Measurements from ENCODE around the gene PLD1.

PLD1 gene

DNA sequence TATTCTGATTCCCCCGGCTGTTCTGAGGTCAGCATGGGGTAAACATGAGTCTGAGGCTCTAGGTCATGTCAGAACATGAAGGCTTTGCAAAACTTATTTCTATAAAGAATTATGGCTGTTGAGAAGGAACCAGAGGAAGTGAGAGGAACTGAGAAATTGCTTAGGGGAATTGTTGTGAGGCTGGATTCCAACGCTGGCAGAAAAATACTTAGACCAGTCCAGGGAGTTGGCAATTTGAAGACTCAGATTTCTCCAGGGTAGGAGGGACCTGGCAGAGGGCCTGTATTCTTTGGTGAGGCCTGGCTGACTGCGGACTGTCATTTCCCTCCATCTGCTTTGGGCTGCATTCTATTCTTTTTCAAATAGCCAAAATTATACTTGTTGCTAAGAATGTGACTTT is 155.5 kb downstream of the PLD1 start:
- Histone ChIP-seq H3F3A (ENCODE audit: control insufficient read depth, insufficient read depth) (no peaks in the 10 kb centered on the region), H4K20me1 (ENCODE audit: control insufficient read depth, insufficient read depth, low read depth, low read length) (no peaks in the 10 kb centered on the region), H3K27me3 (ENCODE audit: control insufficient read depth, low read length) (no peaks in the 10 kb centered on the region), H3K9me2 (replicated peaks; ENCODE audit: control insufficient read depth, low read length) (no peaks in the 10 kb centered on the region), H3K4me1 (ENCODE audit: control insufficient read depth, low read length) (no peaks in the 10 kb centered on the region), H3K36me3 (ENCODE audit: control insufficient read depth, low read length) (no peaks in the 10 kb centered on the region), H3K9me3 (ENCODE audit: control insufficient read depth, insufficient read depth, low read length) (no peaks in the 10 kb centered on the region), H3K4me2 (ENCODE audit: low read length) (no peak overlapping the region), H3K27ac (ENCODE audit: low read depth, low read length) (no peak overlapping the region), H3K4me3 (ENCODE audit: low read length) (no peak overlapping the region), H3K79me2 (ENCODE audit: control insufficient read depth, low read length) (no peaks in the 10 kb centered on the region)
- TF ChIP-seq CTCF (IDR thresholded peaks at IDR 0.05; ENCODE audit: low read depth, low read length, poor library complexity, severe bottlenecking): no peak
- TF ChIP-seq EZH2phosphoT487 (IDR thresholded peaks at IDR 0.05; ENCODE audit: borderline replicate concordance, low read length): no peak

- Histone ChIP-seq H3K36me3 (ENCODE audit: control insufficient read depth, low read length) (no peaks in the 10 kb centered on the region), H4K20me1 (ENCODE audit: control insufficient read depth, insufficient read depth, low read depth, low read length) (no peaks in the 10 kb centered on the region), H3K4me3 (ENCODE audit: low read length) (no peak overlapping the region), H3K79me2 (ENCODE audit: control insufficient read depth, low read length) (no peaks in the 10 kb centered on the region), H3K9me2 (replicated peaks; ENCODE audit: control insufficient read depth, low read length) (no peaks in the 10 kb centered on the region), H3K27me3 (ENCODE audit: control insufficient read depth, low read length) (no peaks in the 10 kb centered on the region), H3K4me1 (ENCODE audit: control insufficient read depth, low read length) (no peaks in the 10 kb centered on the region), H3F3A (ENCODE audit: control insufficient read depth, insufficient read depth) (no peaks in the 10 kb centered on the region), H3K9me3 (ENCODE audit: control insufficient read depth, insufficient read depth, low read length) (no peaks in the 10 kb centered on the region), H3K27ac (ENCODE audit: low read depth, low read length) (no peak overlapping the region), H3K4me2 (ENCODE audit: low read length) (no peak overlapping the region)
- TF ChIP-seq EZH2phosphoT487 (IDR thresholded peaks at IDR 0.05; ENCODE audit: borderline replicate concordance, low read length) (no peak), CTCF (IDR thresholded peaks at IDR 0.05; ENCODE audit: low read depth, low read length, poor library complexity, severe bottlenecking) (no peak)
Measured at GRCh38 chr3:171654326-171654725, 156.0 kb downstream of the PLD1 start.

DNA sequence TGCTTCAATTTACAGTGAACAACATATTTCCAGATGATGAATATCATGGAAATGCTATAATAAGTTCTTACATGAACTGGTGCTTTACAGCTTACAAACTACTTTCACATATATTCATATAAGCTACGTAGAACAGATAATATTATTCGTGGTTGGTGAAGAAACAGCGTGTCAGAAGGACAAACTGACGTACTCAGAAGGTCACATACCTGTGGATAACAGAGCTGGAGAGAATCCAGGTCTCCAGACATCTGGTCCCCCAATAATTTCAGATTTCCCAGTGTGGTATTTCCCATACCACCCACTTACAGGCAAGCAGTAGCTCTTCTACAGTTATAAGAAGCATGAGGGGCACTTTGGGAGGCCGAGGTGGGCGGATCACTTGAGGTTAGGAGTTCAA is 156.6 kb downstream of the PLD1 start:
- H3K27ac ChIP-seq (ENCODE audit: low read depth, low read length): no peak overlapping the region
- H4K20me1 ChIP-seq (ENCODE audit: control insufficient read depth, insufficient read depth, low read depth, low read length): no peaks in the 10 kb centered on the region
- H3K9me3 ChIP-seq (ENCODE audit: control insufficient read depth, insufficient read depth, low read length): no peaks in the 10 kb centered on the region
- H3K4me3 ChIP-seq (ENCODE audit: low read length): no peak overlapping the region
- H3F3A ChIP-seq (ENCODE audit: control insufficient read depth, insufficient read depth): no peaks in the 10 kb centered on the region
- no peaks in the 10 kb centered on the region for H3K36me3 ChIP-seq (ENCODE audit: control insufficient read depth, low read length)
- H3K4me1 ChIP-seq (ENCODE audit: control insufficient read depth, low read length): no peaks in the 10 kb centered on the region
- no peak overlapping the region for H3K4me2 ChIP-seq (ENCODE audit: low read length)
- H3K9me2 ChIP-seq (replicated peaks; ENCODE audit: control insufficient read depth, low read length): no peaks in the 10 kb centered on the region
- no peaks in the 10 kb centered on the region for H3K79me2 ChIP-seq (ENCODE audit: control insufficient read depth, low read length)
- TF ChIP-seq EZH2phosphoT487 (IDR thresholded peaks at IDR 0.05; ENCODE audit: borderline replicate concordance, low read length) (no peak), CTCF (IDR thresholded peaks at IDR 0.05; ENCODE audit: low read depth, low read length, poor library complexity, severe bottlenecking) (no peak)
- no peaks in the 10 kb centered on the region for H3K27me3 ChIP-seq (ENCODE audit: control insufficient read depth, low read length)

DNA sequence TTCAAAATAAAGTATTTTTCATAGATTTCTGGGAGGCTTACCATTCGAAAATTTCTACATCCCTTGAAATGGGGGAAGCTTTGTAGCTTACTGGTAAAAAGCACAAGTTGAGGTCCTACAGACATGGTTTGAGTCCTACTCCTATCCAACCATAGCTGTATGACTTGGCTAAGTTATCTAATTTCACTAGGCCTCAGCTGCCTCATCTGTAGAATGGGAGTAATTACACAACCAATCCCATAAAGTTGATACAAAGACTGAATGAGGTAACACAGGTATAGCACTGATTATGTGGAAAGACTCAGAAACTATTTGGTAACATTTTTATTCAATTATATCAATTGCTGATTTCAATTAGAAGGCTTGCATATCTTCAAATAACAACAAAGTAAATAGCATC is 157.4 kb downstream of the PLD1 start:
- Histone ChIP-seq H3K36me3 (ENCODE audit: control insufficient read depth, low read length) (no peaks in the 10 kb centered on the region), H3K4me1 (ENCODE audit: control insufficient read depth, low read length) (no peaks in the 10 kb centered on the region), H3K9me3 (ENCODE audit: control insufficient read depth, insufficient read depth, low read length) (no peaks in the 10 kb centered on the region), H3K79me2 (ENCODE audit: control insufficient read depth, low read length) (no peaks in the 10 kb centered on the region), H3K4me3 (ENCODE audit: low read length) (no peak overlapping the region), H3K9me2 (replicated peaks; ENCODE audit: control insufficient read depth, low read length) (no peaks in the 10 kb centered on the region), H3K27ac (ENCODE audit: low read depth, low read length) (no peak overlapping the region), H4K20me1 (ENCODE audit: control insufficient read depth, insufficient read depth, low read depth, low read length) (no peaks in the 10 kb centered on the region), H3K4me2 (ENCODE audit: low read length) (no peak overlapping the region), H3F3A (ENCODE audit: control insufficient read depth, insufficient read depth) (no peaks in the 10 kb centered on the region), H3K27me3 (ENCODE audit: control insufficient read depth, low read length) (no peaks in the 10 kb centered on the region)
- TF ChIP-seq CTCF (IDR thresholded peaks at IDR 0.05; ENCODE audit: low read depth, low read length, poor library complexity, severe bottlenecking) (no peak), EZH2phosphoT487 (IDR thresholded peaks at IDR 0.05; ENCODE audit: borderline replicate concordance, low read length) (no peak)
